DND-41 (cell line): Measurements from ENCODE around the gene MAX.

ENCODE experiments used
- ATAC-seq: fragments of 200-7000 bp; cut with Tn5 transposase; 3 replicates; pipeline ENCODE4 v1.9.1; 2021; ENCODE audit warnings: low read depth; ENCODE audit not compliant: insufficient read depth
- DNase-seq: peaks from one replicate; pipeline ENCODE4 v3.0.0-alpha.2; 2020
- H2AFZ ChIP-seq: 2 replicates; pipeline ENCODE4 v1.6.0; 2012; ENCODE audit warnings: low read depth, low read length
- H3K27ac ChIP-seq: 2 replicates; pipeline ENCODE4 v1.5.1; 2012; ENCODE audit warnings: low read length, inconsistent platforms
- H3K27me3 ChIP-seq: fragments of 200-600 bp; sonication (generic); 2 replicates; pipeline ENCODE4 v1.6.0; 2012; ENCODE audit warnings: low read length, mild to moderate bottlenecking, inconsistent platforms; ENCODE audit not compliant: insufficient read depth, poor library complexity
- H3K36me3 ChIP-seq: 2 replicates; pipeline ENCODE4 v1.5.1; 2012; ENCODE audit warnings: low read length, inconsistent platforms; ENCODE audit not compliant: insufficient read depth
- H3K4me1 ChIP-seq: 2 replicates; pipeline ENCODE4 v1.5.1; 2012; ENCODE audit warnings: mild to moderate bottlenecking, low read length; ENCODE audit not compliant: insufficient read depth
- H3K4me2 ChIP-seq: 2 replicates; pipeline ENCODE4 v1.6.0; 2012; ENCODE audit warnings: mild to moderate bottlenecking, moderate library complexity, low read length, inconsistent platforms; ENCODE audit not compliant: insufficient read depth
- H3K4me3 ChIP-seq, 2 experiments: fragments of 200-600 bp in 1 of 2; shearing (Covaris generic) in 1 of 2; 2 replicates each; pipeline ENCODE4 v1.5.1; 2012 to 2016; ENCODE audit warnings: inconsistent platforms in 2 of 2, low read length in 2 of 2, mild to moderate bottlenecking in 2 of 2, low read depth in 1 of 2, moderate library complexity in 1 of 2
- H3K79me2 ChIP-seq: 2 replicates; pipeline ENCODE4 v1.6.0; 2012; ENCODE audit warnings: low read length, inconsistent platforms; ENCODE audit not compliant: insufficient read depth
- H3K9ac ChIP-seq: 2 replicates; pipeline ENCODE4 v1.6.0; 2012; ENCODE audit warnings: low read depth, mild to moderate bottlenecking, inconsistent platforms, low read length, moderate library complexity
- H3K9me3 ChIP-seq: 2 replicates; pipeline ENCODE4 v1.5.1; 2012; ENCODE audit warnings: low read length, moderate library complexity, mild to moderate bottlenecking, inconsistent platforms; ENCODE audit not compliant: insufficient read depth, severe bottlenecking
- H4K20me1 ChIP-seq: 2 replicates; pipeline ENCODE4 v1.6.0; 2012; ENCODE audit warnings: low read length; ENCODE audit not compliant: insufficient read depth
- CTCF ChIP-seq: IDR thresholded peaks from 2 replicates; pipeline ENCODE4 v1.5.1; 2012; ENCODE audit warnings: borderline replicate concordance, low read length, moderate library complexity, mild to moderate bottlenecking; ENCODE audit not compliant: poor library complexity, severe bottlenecking; ENCODE audit errors: extremely low read depth
- EZH2 ChIP-seq: IDR thresholded peaks from 3 replicates; pipeline ENCODE4 v1.6.1; 2012; ENCODE audit warnings: borderline replicate concordance, low read depth, mild to moderate bottlenecking, moderate library complexity, low read length, inconsistent platforms; ENCODE audit not compliant: severe bottlenecking

Gene MAX

GRCh38 chr14:65149116-65149515 lies 46.8 kb upstream of the MAX start:
- ATAC-seq: no peak
- Histone ChIP-seq H3K27ac (no peak overlapping the region), H3K79me2 (no peaks in the 10 kb centered on the region), H3K27me3 (no peaks in the 10 kb centered on the region), H3K9ac (no peak overlapping the region), H3K36me3 (no peaks in the 10 kb centered on the region), H3K9me3 (no peaks in the 10 kb centered on the region), H4K20me1 (no peaks in the 10 kb centered on the region), H3K4me1 (no peaks in the 10 kb centered on the region), H3K4me2 (no peak overlapping the region), H3K4me3 (no peak overlapping the region), H2AFZ (no peak overlapping the region)
- TF ChIP-seq EZH2 (no peak), CTCF (no peak)
- DNase-seq: no peak

GRCh38 chr14:65144170-65144569 lies 41.9 kb upstream of the MAX start:
- Histone ChIP-seq H3K9me3 (no peaks in the 10 kb centered on the region), H3K4me1 (no peaks in the 10 kb centered on the region), H3K36me3 (no peaks in the 10 kb centered on the region), H2AFZ (no peak overlapping the region), H4K20me1 (no peaks in the 10 kb centered on the region), H3K27me3 (no peaks in the 10 kb centered on the region), H3K27ac (no peak overlapping the region), H3K79me2 (no peaks in the 10 kb centered on the region), H3K4me2 (no peak overlapping the region), H3K4me3 (no peak overlapping the region), H3K9ac (no peak overlapping the region)
- no peak for ATAC-seq
- no peak for DNase-seq
- TF ChIP-seq CTCF (no peak), EZH2 (no peak)

- Histone ChIP-seq H3K79me2 (no peaks in the 10 kb centered on the region), H3K9ac (no peak overlapping the region), H3K4me1 (no peaks in the 10 kb centered on the region), H3K36me3 (no peaks in the 10 kb centered on the region), H3K27me3 (no peaks in the 10 kb centered on the region), H3K4me2 (no peak overlapping the region), H3K27ac (no peak overlapping the region), H3K9me3 (no peaks in the 10 kb centered on the region), H3K4me3 (no peak overlapping the region), H4K20me1 (no peaks in the 10 kb centered on the region), H2AFZ (no peak overlapping the region)
- DNase-seq (no peak), ATAC-seq (no peak)
- TF ChIP-seq EZH2 (no peak), CTCF (no peak)
These were observed 40.8 kb upstream of the MAX start for GRCh38 chr14:65142914-65143625.

- no peak for DNase-seq
- no peaks in the 10 kb centered on the region for H3K4me1 ChIP-seq
- H3K4me3 ChIP-seq: no peak overlapping the region
- no peaks in the 10 kb centered on the region for H3K27me3 ChIP-seq
- H3K4me2 ChIP-seq: no peak overlapping the region
- no peaks in the 10 kb centered on the region for H4K20me1 ChIP-seq
- H2AFZ ChIP-seq: no peak overlapping the region
- no peaks in the 10 kb centered on the region for H3K9me3 ChIP-seq
- H3K9ac ChIP-seq: no peak overlapping the region
- H3K79me2 ChIP-seq: no peaks in the 10 kb centered on the region
- no peak for TF ChIP-seq CTCF
- no peak for TF ChIP-seq EZH2
- H3K36me3 ChIP-seq: no peaks in the 10 kb centered on the region
- H3K27ac ChIP-seq: no peak overlapping the region
- no peak for ATAC-seq
These were observed 40.1 kb upstream of the MAX start for GRCh38 chr14:65142429-65142828.
